Stimulated activated naive CD8-positive, alpha-beta T cell treated with anti-CD3 and anti-CD28 coated beads, Interleukin-15, Interleukin-2, amounts not matched to agents 100 ng/mL and 50 ng/mL, for 24 hours (primary cell): Measurements from ENCODE around the gene CHST9.

Experiments used
- H3K27ac Mint-ChIP-seq: one replicate; pipeline ENCODE4 v1.8.0; 2021; ENCODE audit warnings: mild to moderate bottlenecking, mixed read lengths
- H3K27me3 Mint-ChIP-seq: one replicate; pipeline ENCODE4 v1.8.0; 2021; ENCODE audit warnings: mixed read lengths
- H3K36me3 Mint-ChIP-seq: one replicate; pipeline ENCODE4 v1.8.0; 2021; ENCODE audit warnings: low read depth, mixed read lengths
- H3K4me1 Mint-ChIP-seq: one replicate; pipeline ENCODE4 v1.8.0; 2021; ENCODE audit warnings: low read depth, mixed read lengths
- H3K4me3 Mint-ChIP-seq: one replicate; pipeline ENCODE4 v1.8.0; 2021; ENCODE audit warnings: mild to moderate bottlenecking, mixed read lengths
- H3K9me3 Mint-ChIP-seq: one replicate; pipeline ENCODE4 v1.8.0; 2021; ENCODE audit warnings: mixed read lengths

The CHST9 gene

GRCh38 chr18:27081701-27082100 is 103.4 kb downstream of the CHST9 start:
- H3K4me1 Mint-ChIP-seq: no peaks in the 10 kb centered on the region
- H3K9me3 Mint-ChIP-seq: peaks cover 7% of the 10 kb centered on the region
- H3K4me3 Mint-ChIP-seq: no peak overlapping the region
- no peaks in the 10 kb centered on the region for H3K27me3 Mint-ChIP-seq
- no peaks in the 10 kb centered on the region for H3K36me3 Mint-ChIP-seq
- no peak overlapping the region for H3K27ac Mint-ChIP-seq

- Mint-ChIP-seq H3K27ac (no peak overlapping the region), H3K4me3 (no peak overlapping the region), H3K4me1 (no peaks in the 10 kb centered on the region), H3K27me3 (no peaks in the 10 kb centered on the region), H3K36me3 (no peaks in the 10 kb centered on the region), H3K9me3 (no peaks in the 10 kb centered on the region)
These were observed 109.3 kb downstream of the CHST9 start for GRCh38 chr18:27075828-27076227.

GRCh38 chr18:27073404-27073830 is 111.7 kb downstream of the CHST9 start:
- Mint-ChIP-seq H3K4me3 (no peak overlapping the region), H3K27ac (no peak overlapping the region), H3K9me3 (no peaks in the 10 kb centered on the region), H3K27me3 (no peaks in the 10 kb centered on the region), H3K4me1 (no peaks in the 10 kb centered on the region), H3K36me3 (no peaks in the 10 kb centered on the region)

- Mint-ChIP-seq H3K4me1 (no peaks in the 10 kb centered on the region), H3K36me3 (no peaks in the 10 kb centered on the region), H3K27me3 (no peaks in the 10 kb centered on the region), H3K4me3 (no peak overlapping the region), H3K27ac (no peak overlapping the region), H3K9me3 (peaks cover 3% of the 10 kb centered on the region)
These were observed 120.4 kb downstream of the CHST9 start for GRCh38 chr18:27064673-27065072.

GRCh38 chr18:27062802-27063201 is 122.3 kb downstream of the CHST9 start:
- peaks cover 3% of the 10 kb centered on the region for H3K9me3 Mint-ChIP-seq
- H3K27ac Mint-ChIP-seq: no peak overlapping the region
- H3K4me1 Mint-ChIP-seq: no peaks in the 10 kb centered on the region
- H3K36me3 Mint-ChIP-seq: no peaks in the 10 kb centered on the region
- no peak overlapping the region for H3K4me3 Mint-ChIP-seq
- H3K27me3 Mint-ChIP-seq: no peaks in the 10 kb centered on the region

GRCh38 chr18:27061488-27062095 is 123.5 kb downstream of the CHST9 start:
- H3K27me3 Mint-ChIP-seq: no peaks in the 10 kb centered on the region
- H3K4me1 Mint-ChIP-seq: no peaks in the 10 kb centered on the region
- no peak overlapping the region for H3K27ac Mint-ChIP-seq
- no peaks in the 10 kb centered on the region for H3K36me3 Mint-ChIP-seq
- H3K9me3 Mint-ChIP-seq: peaks cover 3% of the 10 kb centered on the region
- H3K4me3 Mint-ChIP-seq: no peak overlapping the region

GRCh38 chr18:27057519-27058234 is 127.4 kb downstream of the CHST9 start:
- Mint-ChIP-seq H3K9me3 (peaks cover 4% of the 10 kb centered on the region), H3K27me3 (no peaks in the 10 kb centered on the region), H3K4me3 (no peak overlapping the region), H3K4me1 (no peaks in the 10 kb centered on the region), H3K36me3 (no peaks in the 10 kb centered on the region), H3K27ac (no peak overlapping the region)

GRCh38 chr18:27054926-27055325 is 130.2 kb downstream of the CHST9 start:
- Mint-ChIP-seq H3K27me3 (no peaks in the 10 kb centered on the region), H3K4me3 (no peak overlapping the region), H3K27ac (no peak overlapping the region), H3K36me3 (no peaks in the 10 kb centered on the region), H3K4me1 (no peaks in the 10 kb centered on the region), H3K9me3 (peaks cover 7% of the 10 kb centered on the region)

- Mint-ChIP-seq H3K36me3 (no peaks in the 10 kb centered on the region), H3K9me3 (peaks cover 7% of the 10 kb centered on the region), H3K4me1 (no peaks in the 10 kb centered on the region), H3K27ac (no peak overlapping the region), H3K27me3 (no peaks in the 10 kb centered on the region), H3K4me3 (no peak overlapping the region)
These were observed 135.1 kb downstream of the CHST9 start for GRCh38 chr18:27049969-27050368.

GRCh38 chr18:27045342-27045741 is 139.8 kb downstream of the CHST9 start:
- no peaks in the 10 kb centered on the region for H3K27me3 Mint-ChIP-seq
- no peak overlapping the region for H3K4me3 Mint-ChIP-seq
- H3K36me3 Mint-ChIP-seq: no peaks in the 10 kb centered on the region
- H3K9me3 Mint-ChIP-seq: no peaks in the 10 kb centered on the region
- no peaks in the 10 kb centered on the region for H3K4me1 Mint-ChIP-seq
- H3K27ac Mint-ChIP-seq: no peak overlapping the region

- Mint-ChIP-seq H3K36me3 (no peaks in the 10 kb centered on the region), H3K4me3 (no peak overlapping the region), H3K27ac (no peak overlapping the region), H3K27me3 (no peaks in the 10 kb centered on the region), H3K4me1 (no peaks in the 10 kb centered on the region), H3K9me3 (no peaks in the 10 kb centered on the region)
These were observed 142.9 kb downstream of the CHST9 start for GRCh38 chr18:27042177-27042576.

- H3K4me3 Mint-ChIP-seq: no peak overlapping the region
- no peaks in the 10 kb centered on the region for H3K9me3 Mint-ChIP-seq
- H3K4me1 Mint-ChIP-seq: no peaks in the 10 kb centered on the region
These were observed 144.3 kb downstream of the CHST9 start for GRCh38 chr18:27040796-27041195.

GRCh38 chr18:27033722-27034121 is 151.4 kb downstream of the CHST9 start:
- Mint-ChIP-seq H3K4me1 (no peaks in the 10 kb centered on the region), H3K36me3 (no peaks in the 10 kb centered on the region), H3K4me3 (no peak overlapping the region), H3K9me3 (no peaks in the 10 kb centered on the region), H3K27ac (no peak overlapping the region), H3K27me3 (no peaks in the 10 kb centered on the region)

More at GRCh38 chr18:27040796-27041195, 144.3 kb downstream of the CHST9 start:
- H3K27ac Mint-ChIP-seq: no peak overlapping the region
- no peaks in the 10 kb centered on the region for H3K36me3 Mint-ChIP-seq
- no peaks in the 10 kb centered on the region for H3K27me3 Mint-ChIP-seq

GRCh38 chr18:27030421-27030820 is 154.7 kb downstream of the CHST9 start:
- Mint-ChIP-seq H3K27me3 (no peaks in the 10 kb centered on the region), H3K4me1 (no peaks in the 10 kb centered on the region), H3K9me3 (no peaks in the 10 kb centered on the region), H3K27ac (no peak overlapping the region), H3K36me3 (no peaks in the 10 kb centered on the region), H3K4me3 (no peak overlapping the region)

- Mint-ChIP-seq H3K9me3 (peaks cover 5% of the 10 kb centered on the region), H3K27ac (no peak overlapping the region), H3K4me1 (no peaks in the 10 kb centered on the region), H3K4me3 (no peak overlapping the region), H3K27me3 (no peaks in the 10 kb centered on the region), H3K36me3 (no peaks in the 10 kb centered on the region)
These were observed 162.6 kb downstream of the CHST9 start for GRCh38 chr18:27022477-27022876.
